NCI-H2107 (cell line): Measurements from ENCODE around the gene FAR2.
"Not testable (repeated sequence)": the region's sequence is repeated elsewhere in the genome, so short reads cannot be mapped to it uniquely, and the experiment has no call there.

ENCODE experiments used
- DNase-seq: peaks from one replicate; lab custom pipeline; 2025; lab: John Stamatoyannopoulos, UW

Gene FAR2

GRCh38 chr12:29333178-29333577 is 184.1 kb downstream of the FAR2 start:
- no peak for DNase-seq

- no peak for DNase-seq
These were observed 185.9 kb downstream of the FAR2 start for GRCh38 chr12:29334937-29335336.

- DNase-seq = no peak
These were observed 188.2 kb downstream of the FAR2 start for GRCh38 chr12:29337325-29337724.

GRCh38 chr12:29343022-29343799 is 194.1 kb downstream of the FAR2 start:
- DNase-seq = no peak

- no peak for DNase-seq
These were observed 197.8 kb downstream of the FAR2 start for GRCh38 chr12:29346769-29347421.

- no peak for DNase-seq
These were observed 201.0 kb downstream of the FAR2 start for GRCh38 chr12:29350080-29350479.

GRCh38 chr12:29354954-29355353 is 205.9 kb downstream of the FAR2 start:
- no peak for DNase-seq

GRCh38 chr12:29365091-29365490 is 216.0 kb downstream of the FAR2 start:
- no peak for DNase-seq

- DNase-seq = no peak
These were observed 224.9 kb downstream of the FAR2 start for GRCh38 chr12:29374012-29374411.

- no peak for DNase-seq
These were observed 225.8 kb downstream of the FAR2 start for GRCh38 chr12:29374913-29375312.

GRCh38 chr12:29376118-29376517 is 227.0 kb downstream of the FAR2 start:
- no peak for DNase-seq

GRCh38 chr12:29380536-29381523 is 231.8 kb downstream of the FAR2 start, which contains the start of gene ERGIC2:
Gene ERGIC2 (minus strand): TSS chr12:29381172. CDS start chr12:29371633, 9,539 bp downstream.
- peak; percentile 99 for DNase-seq

GRCh38 chr12:29382251-29382650 is 233.2 kb downstream of the FAR2 start:
- DNase-seq = no peak

- not testable (repeated sequence) for DNase-seq
These were observed 236.1 kb downstream of the FAR2 start for GRCh38 chr12:29385194-29385593.
